ENCODE results near the gene CALN1.

GRCh38 chr7:72429316-72429715 is 17.2 kb upstream of the CALN1 start:
- TF ChIP-seq POLR2A (IDR thresholded peaks at IDR 0.05), result no peak
- TF ChIP-seq CTCF (IDR thresholded peaks at IDR 0.05), result no peak

All from ovary (tissue), 3 donors.